Esophagus squamous epithelium (tissue), 5 donors: Measurements from ENCODE around the gene CIB4. TPM values are rescaled to one million over a fixed set of nuclear protein-coding genes. Genes with fewer than 3 reads are reported as not detected.
"Not testable (repeated sequence)": the region's sequence is repeated elsewhere in the genome, so short reads cannot be mapped to it uniquely, and the experiment has no call there.

Experiments
- DNase-seq: peaks from one replicate; lab custom pipeline; 2025; lab: John Stamatoyannopoulos, UW
- H3K27ac ChIP-seq, 4 donors: fragments of 200-600 bp; sonication (generic); one replicate each; pipeline ENCODE4 v1.5.1; 2016 to 2019; ENCODE audit warnings: mild to moderate bottlenecking in 1 of 4
- H3K27me3 ChIP-seq, 4 donors: fragments of 200-600 bp; sonication (generic); 1 replicate in 3 of 4; 2 replicates in 1 of 4; pipeline versions ENCODE4 v1.5.1 to v1.6.0; 2017 to 2021; ENCODE audit warnings: antibody characterized with exemption in 1 of 4
- H3K36me3 ChIP-seq, 3 donors: fragments of 200-600 bp; sonication (generic); one replicate each; pipeline ENCODE4 v1.5.1; 2016 to 2019
- H3K4me1 ChIP-seq, 3 donors: fragments of 200-600 bp; sonication (generic); one replicate each; pipeline ENCODE4 v1.5.1; 2017 to 2019
- H3K4me3 ChIP-seq, 4 donors: fragments of 200-600 bp; sonication (generic); 1 replicate in 3 of 4; 2 replicates in 1 of 4; pipeline ENCODE4 v1.5.1; 2016 to 2019; ENCODE audit warnings: mild to moderate bottlenecking in 2 of 4, moderate library complexity in 1 of 4
- H3K9me3 ChIP-seq, 3 donors: fragments of 200-600 bp; sonication (generic); one replicate each; pipeline ENCODE4 v1.5.1; 2016 to 2019
- CTCF ChIP-seq, 6 experiments: fragments of 450-650 bp in 4 of 6; fragments of 200-600 bp in 2 of 6; sonication (generic) in 2 of 6; IDR thresholded peaks; one replicate each; pipeline ENCODE4 v1.5.1; 2016 to 2019; ENCODE audit warnings: antibody characterized with exemption in 6 of 6, mild to moderate bottlenecking in 4 of 6, moderate library complexity in 4 of 6
- POLR2A ChIP-seq, 4 donors: fragments of 450-650 bp; IDR thresholded peaks; one replicate each; pipeline ENCODE4 v1.6.1; 2017; ENCODE audit warnings: antibody characterized with exemption in 4 of 4, mild to moderate bottlenecking in 4 of 4, moderate library complexity in 3 of 4
- WGBS, 2 donors: methylation state at CpG; one replicate each; pipeline ENCODE4 v1.1.5; 2018; 5-methylcytosine and 5-hydroxymethylcytosine counted together
- intact Hi-C: fragments of 100-400 bp; cut with DNase I; formaldehyde crosslinking; loops from one replicate; pipeline ENCODE4 v1.15.0; 2022
- total RNA-seq, 4 donors: library from RNA; depleted of rRNA; stranded (reverse); fragments of >200 nt; gene quantifications; one replicate each; pipeline ENCODE4 v1.1.0, GENCODE V29; 2016
- donor health status: DM: yes; HTN: yes; CAD: no.

CIB4 gene
- total RNA-seq, 4 donors from 2014 or later, result 0.57 TPM; not detected in 3

- intact Hi-C loops, result no loop called here
- DNase-seq, result no peak
- no peak for TF ChIP-seq POLR2A (IDR thresholded peaks at IDR 0.05)
- TF ChIP-seq CTCF (IDR thresholded peaks at IDR 0.05), result no peak
- WGBS, 2 donors, result 58 to 66% methylated on average over 8 of the region's 8 CpGs
- H3K4me3 ChIP-seq, result no peak overlapping the region
- H3K9me3 ChIP-seq, result no peaks in the 10 kb centered on the region
- H3K27ac ChIP-seq, result no peak overlapping the region
- no peaks in the 10 kb centered on the region for H3K36me3 ChIP-seq
- no peaks in the 10 kb centered on the region for H3K4me1 ChIP-seq
- H3K27me3 ChIP-seq, result peaks cover 0 to 61% (median 0%) of the 10 kb centered on the region in 4 donors
Measured at GRCh38 chr2:26668856-26669750, 27.9 kb upstream of the CIB4 start.

- no peaks in the 10 kb centered on the region for H3K36me3 ChIP-seq
- no peaks in the 10 kb centered on the region for H3K4me1 ChIP-seq
- 64 to 66% methylated on average over 4 of the region's 4 CpGs for WGBS, 2 donors
- no peak overlapping the region for H3K27ac ChIP-seq
- H3K4me3 ChIP-seq, result no peak overlapping the region
- H3K9me3 ChIP-seq, result no peaks in the 10 kb centered on the region
- TF ChIP-seq POLR2A (IDR thresholded peaks at IDR 0.05) (no peak), CTCF (IDR thresholded peaks at IDR 0.05) (no peak)
- peaks cover 0 to 54% (median 0%) of the 10 kb centered on the region in 4 donors for H3K27me3 ChIP-seq
- DNase-seq, result no peak
- intact Hi-C loops, result no loop called here
Measured at GRCh38 chr2:26668041-26668440, 26.9 kb upstream of the CIB4 start.

- H3K36me3 ChIP-seq, result no peaks in the 10 kb centered on the region
- H3K27me3 ChIP-seq, result peaks cover 0 to 42% (median 0%) of the 10 kb centered on the region in 4 donors
- TF ChIP-seq CTCF (IDR thresholded peaks at IDR 0.05), result no peak
- TF ChIP-seq POLR2A (IDR thresholded peaks at IDR 0.05), result no peak
- no peaks in the 10 kb centered on the region for H3K4me1 ChIP-seq
- H3K4me3 ChIP-seq, result no peak overlapping the region
- DNase-seq, result no peak
- intact Hi-C loops, result no loop called here
- no peak overlapping the region for H3K27ac ChIP-seq
- H3K9me3 ChIP-seq, result no peaks in the 10 kb centered on the region
- WGBS, 2 donors, result 76 to 82% methylated on average over 2 of the region's 2 CpGs
Measured at GRCh38 chr2:26666671-26667070, 25.5 kb upstream of the CIB4 start.

GRCh38 chr2:26665296-26665695, 24.1 kb upstream of the CIB4 start:
- H3K4me1 ChIP-seq, H3K27ac ChIP-seq, H3K36me3 ChIP-seq, DNase-seq, H3K9me3 ChIP-seq, H3K4me3 ChIP-seq, intact Hi-C loops: not testable (repeated sequence)
- H3K27me3 ChIP-seq, result peaks cover 0 to 29% (median 0%) of the 10 kb centered on the region in 4 donors
- WGBS, 2 donors, result 81% methylated on average over 6 of the region's 21 CpGs; no CpG with 5 or more reads in 1 of the 2 donors

GRCh38 chr2:26660363-26660962, 19.3 kb upstream of the CIB4 start:
- Histone ChIP-seq H3K9me3 (peaks cover 0 to 24% (median 0%) of the 10 kb centered on the region in 3 donors), H3K27ac (no peak overlapping the region), H3K27me3 (peaks cover 0 to 11% (median 0%) of the 10 kb centered on the region in 4 donors), H3K4me1 (no peaks in the 10 kb centered on the region), H3K36me3 (no peaks in the 10 kb centered on the region), H3K4me3 (no peak overlapping the region)
- DNase-seq, result no peak
- intact Hi-C loops, result no loop called here
- WGBS, 2 donors, result 83 to 86% methylated on average over 1 of the region's 1 CpG
- TF ChIP-seq CTCF (IDR thresholded peaks at IDR 0.05) (no peak), POLR2A (IDR thresholded peaks at IDR 0.05) (no peak)
